SHP77 treated with DMSO at 0.1 percent for 48 hours (cell line): ENCODE results near the gene C11orf87.

Experiments
- DNase-seq: peaks from one replicate; lab custom pipeline; 2025; lab: John Stamatoyannopoulos, UW

C11orf87 gene

DNA sequence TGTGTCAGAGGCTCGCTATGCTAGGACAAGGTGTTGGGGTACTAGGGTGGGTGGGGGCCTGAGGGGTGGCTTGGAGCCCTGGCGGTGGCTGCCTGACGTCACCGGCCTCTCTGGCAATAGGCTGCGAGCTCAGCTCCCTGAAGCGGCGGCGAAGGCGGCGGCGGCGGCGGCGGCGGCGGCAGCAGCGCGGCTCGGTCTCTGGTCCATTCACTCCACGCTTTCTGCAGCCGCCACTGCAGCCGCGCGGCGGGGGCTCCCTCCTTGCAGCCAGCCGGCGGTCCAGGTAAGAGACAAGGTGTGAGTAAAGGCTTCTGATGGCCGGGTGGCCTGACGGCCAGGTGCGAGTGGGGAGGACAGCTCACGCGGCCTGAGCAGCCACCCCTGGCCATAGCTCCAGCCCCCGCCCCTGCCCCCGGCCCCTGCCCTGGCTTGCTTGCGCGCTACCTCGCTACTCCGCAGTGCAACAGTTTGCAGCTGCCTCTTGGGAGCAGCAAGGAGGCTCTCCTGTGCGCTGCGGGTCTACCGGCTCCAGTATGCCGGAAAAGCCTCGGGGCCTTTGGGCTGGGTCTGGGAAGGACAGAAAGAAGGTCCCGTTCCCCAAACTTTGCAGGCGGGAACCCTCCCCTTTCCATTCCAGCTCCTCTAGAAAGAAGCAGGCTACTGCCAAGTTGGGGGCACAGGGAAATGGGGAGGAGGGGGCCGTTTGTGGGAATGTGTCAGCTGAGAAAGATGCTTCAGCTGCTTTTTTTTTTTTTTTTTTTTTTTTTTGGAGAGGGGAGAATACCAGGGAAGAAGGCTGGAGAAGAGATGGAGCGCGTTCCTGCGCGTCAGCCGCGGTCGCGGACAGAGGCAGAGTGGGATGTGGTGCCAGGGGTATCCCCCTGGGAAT is at the start of gene C11orf87:
C11orf87 (plus strand) TSS at position 210 of the 889 bp plus-strand sequence. CDS start 1,444 bp downstream, outside the sequence.
- no peak for DNase-seq

DNA sequence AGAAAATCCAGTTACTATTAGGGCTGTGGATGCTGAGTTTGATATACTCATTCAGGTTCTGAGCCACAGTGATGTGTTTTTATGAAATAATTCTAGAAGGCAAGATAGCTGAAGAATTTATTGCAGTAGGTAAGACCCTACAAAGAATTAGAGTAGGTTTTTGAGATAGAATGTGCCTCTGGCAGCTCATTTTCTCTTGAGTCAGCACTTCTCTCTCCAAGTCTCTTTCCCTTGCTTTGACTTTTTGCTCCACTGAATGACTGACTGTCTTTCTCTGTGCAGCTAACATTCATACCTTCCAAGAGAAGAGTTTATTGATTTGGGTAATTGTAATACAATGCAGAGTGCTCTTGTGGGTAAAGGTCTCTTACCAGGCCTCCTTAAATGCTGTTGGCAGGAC is 48.0 kb upstream of the C11orf87 start:
- no peak for DNase-seq

DNA sequence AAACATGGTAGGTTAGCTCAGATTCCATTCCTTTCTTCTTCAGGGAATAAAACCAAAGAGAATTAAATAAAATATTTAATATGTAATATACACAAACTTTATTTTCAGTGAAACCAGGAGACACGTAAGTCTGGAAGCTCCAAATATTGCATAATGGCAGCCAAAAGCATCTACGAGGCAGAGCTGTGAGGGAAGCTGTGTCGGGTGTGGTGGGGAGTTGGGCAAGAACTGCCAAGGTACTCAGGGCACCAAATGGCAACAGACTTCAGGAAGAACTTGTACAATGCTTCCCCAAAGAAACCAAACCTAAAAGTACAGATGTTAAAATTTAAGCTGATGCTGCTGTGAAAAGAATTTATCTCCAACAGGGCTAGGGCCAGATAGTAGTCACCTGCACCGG is 47.5 kb upstream of the C11orf87 start:
- no peak for DNase-seq

DNA sequence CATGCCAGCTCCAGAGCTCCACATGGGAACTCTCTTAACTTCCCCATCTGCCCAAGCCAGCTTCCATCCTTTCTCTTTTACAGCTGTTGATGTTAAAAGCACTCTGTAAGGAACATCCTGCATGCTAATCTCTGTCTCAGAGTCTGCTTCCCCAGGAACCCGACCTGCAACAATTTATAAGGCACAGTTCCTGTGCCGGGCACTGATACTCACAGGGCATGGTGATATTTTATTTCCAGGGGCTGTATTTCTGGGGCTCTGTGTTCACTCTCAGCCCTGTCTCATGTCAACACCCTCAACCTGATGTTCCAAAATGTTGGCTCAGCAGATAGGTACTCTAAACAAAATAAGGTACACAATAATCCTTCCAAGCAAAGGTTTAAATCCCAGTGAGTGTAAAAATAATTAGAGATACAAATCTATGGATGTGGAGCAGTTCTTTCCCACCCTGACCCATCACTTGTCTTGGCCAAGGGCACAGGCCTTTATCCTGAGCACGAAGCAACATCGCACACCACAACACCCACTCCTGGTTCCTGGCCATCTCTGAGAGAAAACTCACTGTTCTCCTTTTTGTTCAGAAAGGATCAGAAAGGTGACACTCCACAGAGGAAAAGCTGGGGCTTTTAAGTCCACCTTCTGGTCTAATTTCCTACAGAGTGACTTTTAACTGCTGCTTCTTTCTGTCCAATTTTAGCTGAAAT is 44.8 kb upstream of the C11orf87 start:
- no peak for DNase-seq

DNA sequence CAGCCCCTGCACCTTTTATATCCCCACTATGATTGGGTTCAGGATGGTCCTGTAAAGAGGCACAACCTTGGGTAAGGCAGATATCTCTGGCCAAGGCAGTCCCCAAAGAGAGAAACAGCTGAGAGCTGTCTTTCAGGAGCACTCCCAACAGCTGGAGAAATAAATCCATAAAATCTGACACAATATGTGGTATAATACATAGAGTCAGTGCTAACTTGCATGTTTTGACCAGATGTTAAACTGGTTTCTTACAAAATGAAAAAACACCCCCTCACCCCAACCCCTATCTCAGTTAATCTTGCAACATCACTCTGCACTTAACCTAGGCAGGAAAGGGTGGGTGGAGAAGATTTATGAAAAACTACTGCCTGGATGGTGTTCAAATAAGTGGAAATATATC is 44.0 kb upstream of the C11orf87 start:
- DNase-seq, result no peak

DNA sequence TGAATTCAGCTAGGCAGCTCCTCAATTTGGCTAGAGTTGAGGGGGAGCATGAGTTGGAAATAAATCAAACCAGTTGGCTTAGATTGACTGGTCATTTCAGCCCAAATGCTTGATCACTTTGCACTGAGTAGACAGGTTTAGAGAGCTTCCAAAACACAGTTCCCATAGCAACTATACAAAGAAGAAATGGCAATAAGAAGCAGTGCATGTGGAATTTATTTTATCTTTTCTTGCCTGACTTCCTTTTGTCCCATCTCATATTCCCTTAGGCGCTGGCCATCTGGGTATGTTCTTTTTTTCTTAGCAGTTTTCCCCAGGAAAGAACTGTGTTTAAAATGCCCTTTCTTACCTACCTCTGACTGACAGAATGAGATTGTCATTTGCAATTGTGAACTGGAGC is 38.7 kb upstream of the C11orf87 start:
- DNase-seq, result no peak

DNA sequence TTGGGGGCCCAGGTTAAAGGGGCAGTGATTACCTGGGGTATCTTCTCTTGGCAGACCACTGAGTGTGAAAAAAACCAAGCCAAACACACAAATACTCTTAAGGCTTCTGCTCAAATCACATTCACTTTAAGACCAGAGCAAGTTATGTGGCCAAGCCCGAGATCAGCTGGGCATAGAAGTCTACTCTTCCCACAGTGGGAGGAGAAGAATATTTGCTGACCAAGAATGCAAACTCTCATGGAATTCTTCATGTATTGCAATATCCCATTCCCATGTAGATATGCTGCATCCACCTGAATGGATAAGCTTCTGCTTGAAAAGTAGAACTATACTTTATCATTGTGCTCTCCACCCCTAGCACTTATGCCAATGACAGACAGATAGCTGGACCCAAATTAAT is 37.1 kb upstream of the C11orf87 start:
- DNase-seq, result no peak

DNA sequence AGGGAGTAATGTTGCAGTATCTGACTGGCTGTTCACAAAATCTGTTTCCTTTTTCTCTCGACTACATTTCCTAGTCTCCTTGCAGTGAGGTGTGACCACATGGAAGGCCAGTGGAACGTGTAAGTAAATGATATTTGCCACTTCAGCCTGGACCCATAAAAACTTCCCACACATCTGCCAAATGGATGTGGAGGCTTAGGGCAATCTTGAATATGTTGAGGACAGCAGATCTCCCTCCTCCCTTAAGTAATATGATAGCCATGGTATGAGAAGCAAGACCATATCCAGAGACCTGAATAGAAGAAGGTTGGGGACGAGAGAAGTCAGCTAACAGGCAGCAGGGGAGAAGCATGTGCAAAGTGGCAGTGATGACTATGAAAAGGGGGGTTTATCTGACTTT is 33.0 kb upstream of the C11orf87 start:
- DNase-seq, result no peak

DNA sequence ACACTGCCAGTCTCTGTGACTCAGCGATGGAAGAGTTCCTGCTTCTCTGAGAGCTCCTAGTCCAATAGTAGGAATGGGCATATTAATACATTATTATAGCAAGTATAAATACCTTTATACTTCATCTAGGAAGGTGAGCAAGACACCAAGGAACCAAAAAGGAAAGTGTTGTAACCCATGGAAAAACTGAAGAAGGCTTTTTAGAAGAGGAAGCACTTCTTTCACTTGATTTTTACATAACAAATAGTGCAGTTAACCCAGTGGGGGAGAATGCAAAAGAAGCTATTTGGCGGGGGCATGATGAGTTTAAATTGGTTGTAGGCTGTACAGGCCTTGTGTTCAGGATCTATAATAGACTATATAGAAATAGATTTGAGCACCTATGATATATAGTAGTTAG is 31.2 kb upstream of the C11orf87 start:
- DNase-seq, result no peak

DNA sequence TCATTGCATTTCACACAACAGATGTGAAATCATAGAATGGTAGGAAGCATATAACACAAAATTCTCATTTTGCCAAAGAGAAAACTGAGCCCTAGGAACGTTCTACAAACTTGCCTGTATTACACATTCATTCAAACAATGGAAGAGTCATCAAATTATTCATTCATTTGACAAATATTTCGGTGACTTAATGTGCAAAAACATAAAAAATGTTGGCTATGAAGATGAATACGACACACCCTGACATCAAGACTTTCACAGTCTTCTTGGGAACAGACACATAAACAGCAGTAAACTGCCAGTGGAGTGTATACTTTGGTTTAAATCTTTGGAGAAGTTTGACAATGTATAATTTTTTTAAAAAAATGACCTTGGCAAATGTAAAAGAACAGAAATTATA is 20.4 kb upstream of the C11orf87 start:
- DNase-seq, result no peak

DNA sequence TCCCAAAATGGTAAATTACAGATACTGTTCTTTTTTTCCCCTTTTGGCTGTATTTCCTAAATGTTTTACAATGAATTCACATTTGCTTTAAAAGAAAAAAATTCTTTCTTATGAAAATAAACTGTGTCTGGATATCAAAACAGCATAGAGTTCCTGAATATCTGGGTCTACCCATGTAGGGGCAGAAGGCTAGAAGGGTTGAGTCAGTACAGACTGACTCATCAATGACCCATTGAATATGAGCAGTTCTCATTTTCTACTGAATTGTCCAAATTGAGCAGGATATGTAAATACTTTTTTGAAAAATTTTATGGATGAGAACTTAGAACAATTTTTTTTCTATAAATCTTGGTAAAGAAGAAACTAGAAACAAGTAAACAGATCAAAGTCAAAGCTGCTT is 16.3 kb upstream of the C11orf87 start:
- DNase-seq, result no peak

DNA sequence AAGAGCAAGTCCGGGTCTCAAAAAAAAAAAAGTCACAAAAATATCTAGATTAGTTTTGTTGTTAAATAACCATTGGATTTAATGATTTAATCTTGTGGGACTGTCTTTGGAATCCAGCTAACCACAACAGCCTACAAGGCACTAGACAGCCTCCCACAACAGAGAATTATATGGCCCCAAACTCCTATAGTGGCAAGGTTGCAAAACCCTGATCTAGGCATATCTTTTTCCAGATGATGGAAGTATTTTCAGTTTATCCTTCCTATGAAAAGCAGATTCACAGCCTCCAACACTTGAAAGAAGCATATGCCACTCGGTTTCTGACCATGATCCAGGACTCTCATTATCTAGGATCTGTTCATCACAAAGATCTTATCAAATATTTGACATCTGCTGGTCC is 5.4 kb upstream of the C11orf87 start:
- DNase-seq, result no peak

DNA sequence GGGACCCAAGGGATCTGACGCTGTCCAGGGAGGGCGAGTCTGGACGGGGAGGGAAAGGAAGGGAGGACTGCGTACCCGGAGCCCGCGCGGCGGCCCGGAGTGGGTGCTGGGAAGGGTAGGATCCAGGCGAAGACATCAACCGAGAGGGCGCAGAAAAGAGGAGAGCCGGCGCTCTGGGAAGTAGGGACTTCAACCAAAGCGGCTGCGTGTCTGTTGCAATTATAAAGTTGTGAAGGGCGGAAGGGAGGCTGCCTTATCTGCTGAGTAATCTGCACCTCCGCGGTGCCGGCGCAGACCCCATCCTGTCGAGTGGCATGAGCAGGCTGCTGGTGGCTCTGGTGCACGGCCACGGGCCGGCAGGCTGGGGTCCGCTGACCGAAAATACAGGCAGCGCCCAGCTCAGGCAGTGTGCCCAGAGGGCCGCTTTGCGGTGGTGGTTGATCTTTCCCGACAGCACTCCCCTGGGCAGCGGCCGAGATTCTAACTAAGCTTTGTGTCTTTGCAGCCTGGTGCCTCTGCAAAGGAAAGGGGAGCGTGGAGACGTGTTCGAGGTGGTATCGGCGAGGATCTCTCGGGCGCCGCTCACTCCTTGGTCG is 978 bp downstream of the C11orf87 start:
- DNase-seq, result no peak

DNA sequence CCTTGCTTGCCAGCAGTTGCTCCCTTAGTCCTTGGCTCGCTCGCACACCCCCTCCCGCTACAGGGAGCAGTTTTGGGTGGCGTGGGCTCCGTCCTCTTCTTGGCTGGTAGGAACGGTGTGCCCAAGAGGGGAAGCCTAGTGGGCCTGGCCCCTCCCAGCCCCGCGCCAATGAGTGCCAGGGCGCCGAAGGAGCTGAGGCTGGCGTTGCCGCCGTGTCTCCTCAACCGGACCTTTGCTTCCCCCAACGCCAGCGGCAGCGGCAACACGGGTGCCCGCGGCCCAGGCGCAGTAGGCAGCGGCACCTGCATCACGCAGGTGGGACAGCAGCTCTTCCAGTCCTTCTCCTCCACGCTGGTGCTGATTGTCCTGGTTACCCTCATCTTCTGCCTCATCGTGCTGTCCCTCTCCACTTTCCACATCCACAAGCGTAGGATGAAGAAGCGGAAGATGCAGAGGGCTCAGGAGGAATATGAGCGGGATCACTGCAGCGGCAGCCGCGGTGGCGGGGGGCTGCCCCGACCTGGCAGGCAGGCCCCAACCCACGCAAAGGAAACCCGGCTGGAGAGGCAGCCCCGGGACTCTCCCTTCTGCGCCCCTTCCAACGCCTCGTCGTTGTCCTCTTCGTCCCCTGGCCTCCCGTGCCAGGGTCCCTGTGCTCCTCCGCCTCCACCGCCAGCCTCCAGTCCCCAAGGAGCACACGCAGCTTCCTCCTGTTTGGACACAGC is 1.6 kb downstream of the C11orf87 start:
- DNase-seq, result no peak

DNA sequence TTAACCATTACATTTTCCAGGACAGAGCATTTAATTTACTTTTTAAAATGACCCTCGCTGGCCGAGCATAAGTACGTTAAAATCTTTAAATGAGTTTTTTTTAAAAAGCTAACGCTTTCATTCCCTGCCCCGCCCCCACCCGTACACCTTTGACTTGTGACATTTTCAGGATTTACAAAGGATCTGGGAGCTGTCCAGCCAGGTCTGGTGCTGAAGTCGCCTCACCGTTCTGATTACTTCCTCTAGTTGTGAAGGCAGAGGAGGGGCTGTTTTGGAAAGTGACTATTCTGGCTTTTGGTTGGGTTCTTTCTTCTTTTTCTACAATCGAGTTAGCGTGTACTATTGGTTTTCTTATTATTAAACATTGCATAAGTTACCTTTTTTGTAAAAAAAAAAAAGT is 2.9 kb downstream of the C11orf87 start:
- DNase-seq, result no peak

DNA sequence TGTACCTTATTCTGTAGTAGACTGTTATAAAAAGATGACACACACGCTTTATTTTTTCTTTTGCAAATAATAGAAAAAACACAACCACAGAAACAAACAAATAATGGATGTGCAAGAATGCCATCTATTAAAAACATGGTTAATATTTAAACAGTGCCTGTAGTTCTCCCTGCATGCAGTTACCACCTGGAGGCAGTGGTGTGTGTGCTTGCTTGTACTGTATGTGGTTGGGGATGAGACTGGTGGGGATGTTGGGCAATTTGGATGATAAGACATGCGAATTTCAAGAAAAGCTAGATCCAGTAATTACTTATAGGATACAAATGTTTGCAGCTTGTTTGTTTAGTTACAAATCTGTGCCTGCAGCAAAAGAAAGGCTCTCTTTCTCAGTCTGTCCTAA is 3.6 kb downstream of the C11orf87 start:
- no peak for DNase-seq

DNA sequence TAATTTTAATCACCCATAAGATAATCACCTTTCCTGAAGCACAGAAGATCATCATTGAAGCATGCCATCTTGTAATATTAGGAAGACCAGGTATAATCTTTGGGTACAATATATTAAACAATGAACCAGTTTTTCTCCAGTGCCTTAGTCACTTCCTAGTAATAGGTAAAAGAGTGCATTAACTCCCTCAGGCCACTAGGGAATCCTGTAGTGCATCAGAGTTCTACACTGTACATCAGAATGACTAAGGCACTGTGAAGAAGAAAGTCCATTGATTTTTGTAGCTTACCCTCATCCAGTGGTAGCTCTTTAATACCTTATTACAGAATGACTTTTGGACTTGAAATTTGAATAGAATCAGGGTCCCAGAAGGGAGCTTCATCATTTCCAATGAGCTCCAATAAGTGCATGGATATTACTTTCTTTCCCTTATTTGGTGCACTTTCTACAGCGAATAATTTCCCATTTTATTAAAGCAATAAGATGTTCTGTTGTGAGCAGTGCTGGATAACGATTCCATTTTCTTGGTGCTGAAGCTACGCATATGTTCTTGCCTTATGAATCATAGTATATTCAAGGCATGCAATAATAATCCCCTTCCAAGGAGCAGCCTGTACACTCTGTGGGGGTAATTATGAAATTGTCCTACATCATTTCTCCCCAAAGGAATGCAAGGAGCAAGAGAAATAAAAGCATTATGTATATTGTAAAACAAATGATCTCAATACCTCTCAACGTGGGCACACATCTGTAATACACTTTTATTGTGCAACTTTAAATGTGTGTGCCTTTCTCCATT is 4.7 kb downstream of the C11orf87 start:
- peak; percentile 13 for DNase-seq

DNA sequence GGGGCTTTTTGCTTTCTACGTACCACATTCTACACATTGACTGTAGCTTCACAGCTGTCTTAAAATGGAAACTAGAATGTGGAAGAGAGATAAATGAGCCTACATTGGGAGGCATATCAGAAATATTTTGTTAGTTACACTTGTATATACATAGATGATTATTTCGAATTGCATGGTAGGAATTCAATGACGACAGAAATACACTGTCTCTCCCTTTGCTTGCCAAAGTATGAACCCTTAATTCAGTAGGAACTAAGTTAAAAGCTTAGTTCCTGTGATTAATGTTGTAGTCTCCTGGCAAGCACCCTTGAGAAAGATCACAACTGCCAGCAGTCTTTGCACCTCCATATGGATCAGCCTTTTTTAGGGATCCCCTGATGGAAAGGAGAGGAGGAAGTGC is 10.1 kb downstream of the C11orf87 start:
- no peak for DNase-seq

DNA sequence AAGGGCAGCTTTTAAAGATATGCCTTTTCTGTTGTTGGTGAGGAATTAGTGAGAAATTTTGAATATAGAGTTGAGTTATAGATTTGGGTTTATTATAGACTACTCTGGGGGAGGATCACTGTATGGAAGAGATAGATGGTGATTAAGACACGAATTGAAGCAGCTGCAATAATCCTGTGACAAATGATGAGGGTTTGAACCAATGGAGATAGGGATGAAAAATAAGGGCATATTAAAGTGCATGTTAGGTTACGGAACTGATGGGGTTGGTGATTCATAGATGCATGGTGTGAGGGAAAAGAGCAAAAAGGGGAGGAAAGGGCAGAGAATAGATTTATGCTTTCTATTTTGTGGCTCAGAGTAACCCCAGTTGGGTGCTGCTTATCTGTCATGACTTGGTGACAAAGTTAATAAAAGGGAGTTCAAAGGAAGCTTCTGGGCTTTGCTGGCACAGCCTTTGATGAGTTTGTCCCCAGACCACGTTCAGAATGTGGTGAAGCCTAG is 11.8 kb downstream of the C11orf87 start:
- DNase-seq, result no peak

DNA sequence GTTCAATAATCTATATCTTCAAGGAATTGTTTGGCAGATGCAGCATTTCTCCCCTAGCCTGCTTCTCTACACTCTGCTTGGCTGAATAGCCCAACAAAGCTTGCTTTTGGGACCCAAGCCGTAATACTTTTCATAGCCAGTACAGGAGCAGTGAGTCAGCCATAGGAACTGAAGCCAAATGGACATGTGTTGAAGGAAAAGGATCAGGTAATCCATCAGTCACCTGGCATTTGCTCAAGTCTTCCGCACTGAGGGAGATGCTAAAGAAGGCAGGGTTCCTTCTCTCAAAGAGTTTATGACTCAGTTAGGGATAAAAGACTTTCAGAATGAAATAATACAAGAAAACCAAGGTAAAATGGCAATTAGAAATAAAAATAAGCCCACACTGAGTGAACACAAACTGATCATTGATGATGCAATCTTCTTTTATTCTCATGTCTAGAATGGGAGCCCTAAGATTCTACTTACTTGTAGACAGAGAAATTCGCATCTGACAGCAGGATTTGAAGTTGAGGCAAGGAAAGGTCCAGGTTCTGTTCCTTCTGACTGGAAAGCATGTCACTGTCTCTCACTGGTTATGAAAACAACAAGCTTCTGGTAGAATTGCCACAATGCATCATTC is 13.2 kb downstream of the C11orf87 start:
- no peak for DNase-seq

DNA sequence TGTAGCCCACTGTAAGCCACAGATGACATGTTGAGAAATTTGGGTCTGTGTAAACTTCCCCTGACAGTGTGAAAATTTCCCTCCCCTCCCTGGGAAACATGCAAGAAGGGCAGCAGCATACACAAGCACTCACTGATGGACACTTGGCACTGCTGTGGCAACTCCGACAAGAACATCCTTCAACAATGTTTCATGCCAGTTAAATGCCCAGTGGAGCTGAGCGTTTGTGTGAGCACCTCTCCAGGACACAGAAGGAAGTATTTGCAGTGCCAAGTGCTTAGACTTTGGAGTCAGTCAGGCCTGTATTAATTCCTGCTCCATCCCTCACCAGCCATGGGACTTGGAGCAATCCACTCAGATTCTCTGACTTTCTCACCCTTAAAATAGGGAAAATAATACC is 17.7 kb downstream of the C11orf87 start:
- DNase-seq, result no peak
